ENCODE data around the gene ARHGEF17. TPM values are rescaled to one million over a fixed set of nuclear protein-coding genes. Genes with fewer than 3 reads are reported as not detected.

The ARHGEF17 gene
- polyA plus RNA-seq, 1 donor (not counting 4 experiments of a cell fraction or from before 2014, with no cell fraction given): 5.1 TPM

DNA sequence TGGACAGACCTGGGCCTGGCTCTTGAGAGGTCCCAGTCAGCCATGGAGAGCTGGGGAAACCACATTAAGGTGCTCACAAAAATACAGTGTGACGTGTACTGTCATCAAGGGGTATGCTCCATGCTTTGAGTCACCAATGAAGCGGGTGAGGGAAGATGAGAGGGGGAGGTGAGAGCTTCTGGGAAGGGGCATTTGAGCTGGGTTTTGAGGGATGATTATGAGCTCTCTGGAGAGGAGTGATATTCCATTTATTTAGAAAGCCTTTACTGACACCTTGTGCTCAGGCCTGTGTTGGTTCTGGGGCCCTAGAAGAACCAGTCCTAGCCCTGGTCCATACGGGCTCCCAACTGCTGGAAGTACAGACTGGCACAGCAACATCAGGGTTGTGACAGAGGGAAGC, 10.4 kb upstream of the ARHGEF17 start:
- dilution Hi-C loops (cut with MboI; ENCODE audit: extremely low pct_ligation_motif_present, low sequenced_read_pairs): no loop called here
- H4K20me1 ChIP-seq (ENCODE audit: control insufficient read depth, extremely low read depth, insufficient read depth, low read length): no peaks in the 10 kb centered on the region
- no peak overlapping the region for H3K4me3 ChIP-seq (ENCODE audit: control insufficient read depth in 2 of 3, extremely low read depth in 1 of 3, insufficient read depth in 2 of 3, low read depth in 1 of 3, low read length in 3 of 3)
- H3K36me3 ChIP-seq (ENCODE audit: control insufficient read depth in 2 of 2, extremely low read depth in 1 of 2, insufficient read depth in 2 of 2, low read length in 2 of 2): no peaks in the 10 kb centered on the region
- no peak overlapping the region for H3K4me2 ChIP-seq (ENCODE audit: control insufficient read depth, extremely low read depth, insufficient read depth, low read depth, low read length)
- H2AFZ ChIP-seq (ENCODE audit: control insufficient read depth, low read length): no peak overlapping the region
- H3K9me3 ChIP-seq (ENCODE audit: control insufficient read depth, low read depth, low read length): no peaks in the 10 kb centered on the region
- H3K27ac ChIP-seq (ENCODE audit: control insufficient read depth, insufficient read depth, low read length): no peak overlapping the region
- no peaks in the 10 kb centered on the region for H3K9me1 ChIP-seq (ENCODE audit: control insufficient read depth, extremely low read depth, insufficient read depth, low read length)
- TF ChIP-seq, protein P1, sequence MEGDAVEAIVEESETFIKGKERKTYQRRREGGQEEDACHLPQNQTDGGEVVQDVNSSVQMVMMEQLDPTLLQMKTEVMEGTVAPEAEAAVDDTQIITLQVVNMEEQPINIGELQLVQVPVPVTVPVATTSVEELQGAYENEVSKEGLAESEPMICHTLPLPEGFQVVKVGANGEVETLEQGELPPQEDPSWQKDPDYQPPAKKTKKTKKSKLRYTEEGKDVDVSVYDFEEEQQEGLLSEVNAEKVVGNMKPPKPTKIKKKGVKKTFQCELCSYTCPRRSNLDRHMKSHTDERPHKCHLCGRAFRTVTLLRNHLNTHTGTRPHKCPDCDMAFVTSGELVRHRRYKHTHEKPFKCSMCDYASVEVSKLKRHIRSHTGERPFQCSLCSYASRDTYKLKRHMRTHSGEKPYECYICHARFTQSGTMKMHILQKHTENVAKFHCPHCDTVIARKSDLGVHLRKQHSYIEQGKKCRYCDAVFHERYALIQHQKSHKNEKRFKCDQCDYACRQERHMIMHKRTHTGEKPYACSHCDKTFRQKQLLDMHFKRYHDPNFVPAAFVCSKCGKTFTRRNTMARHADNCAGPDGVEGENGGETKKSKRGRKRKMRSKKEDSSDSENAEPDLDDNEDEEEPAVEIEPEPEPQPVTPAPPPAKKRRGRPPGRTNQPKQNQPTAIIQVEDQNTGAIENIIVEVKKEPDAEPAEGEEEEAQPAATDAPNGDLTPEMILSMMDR (optimal IDR thresholded peaks at IDR 0.05 in 1 of 3, IDR thresholded peaks at IDR 0.05 in 1 of 3, conservative IDR thresholded peaks at IDR 0.05 in 1 of 3; ENCODE audit: extremely low read depth in 1 of 3, insufficient read depth in 2 of 3, low read length in 3 of 3): no peak
- no peak for TF ChIP-seq EZH2 (IDR thresholded peaks at IDR 0.05; ENCODE audit: low read length)
- no peak for DNase-seq (ENCODE audit: low read depth, low spot score)
- H3K4me1 ChIP-seq (ENCODE audit: control insufficient read depth, extremely low read depth, insufficient read depth, low read length): no peaks in the 10 kb centered on the region
- no peak overlapping the region for H3K9ac ChIP-seq (ENCODE audit: control insufficient read depth, extremely low read depth, insufficient read depth, low read length)
- H3K79me2 ChIP-seq (ENCODE audit: control insufficient read depth, insufficient read depth, low read length): no peaks in the 10 kb centered on the region
- no peak for FAIRE-seq
- H3K27me3 ChIP-seq (ENCODE audit: control insufficient read depth, extremely low read depth, insufficient read depth, low read length): peaks cover 10% of the 10 kb centered on the region

DNA sequence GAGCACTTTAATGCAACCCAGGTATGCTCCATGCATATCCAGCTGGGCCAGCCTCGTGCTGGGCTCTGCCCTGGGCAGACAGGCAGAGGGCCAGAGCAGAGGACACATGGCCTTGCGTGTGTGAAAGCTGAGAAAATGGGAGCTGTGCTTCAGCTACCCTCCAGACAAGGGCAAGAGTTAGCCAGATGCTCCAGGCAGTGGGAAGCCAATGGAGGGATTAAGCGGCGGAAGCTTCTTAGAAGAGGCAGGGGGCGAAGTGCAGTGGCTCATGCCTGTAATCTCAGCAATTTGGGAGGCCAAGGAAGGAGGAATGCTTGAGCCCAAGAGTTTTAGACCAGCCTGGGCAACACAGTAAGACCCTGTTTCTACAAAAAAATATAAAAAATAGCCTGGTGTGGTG, 9.8 kb upstream of the ARHGEF17 start:
- no peak overlapping the region for H3K27ac ChIP-seq (ENCODE audit: control insufficient read depth, insufficient read depth, low read length)
- H4K20me1 ChIP-seq (ENCODE audit: control insufficient read depth, extremely low read depth, insufficient read depth, low read length): no peaks in the 10 kb centered on the region
- no peak overlapping the region for H3K4me2 ChIP-seq (ENCODE audit: control insufficient read depth, extremely low read depth, insufficient read depth, low read depth, low read length)
- H3K36me3 ChIP-seq (ENCODE audit: control insufficient read depth in 2 of 2, extremely low read depth in 1 of 2, insufficient read depth in 2 of 2, low read length in 2 of 2): no peaks in the 10 kb centered on the region
- no peaks in the 10 kb centered on the region for H3K79me2 ChIP-seq (ENCODE audit: control insufficient read depth, insufficient read depth, low read length)
- H2AFZ ChIP-seq (ENCODE audit: control insufficient read depth, low read length): no peak overlapping the region
- DNase-seq (ENCODE audit: low read depth, low spot score) (no peak), FAIRE-seq (no peak)
- no peak for TF ChIP-seq EZH2 (IDR thresholded peaks at IDR 0.05; ENCODE audit: low read length)
- TF ChIP-seq, protein P1 (optimal IDR thresholded peaks at IDR 0.05 in 1 of 3, IDR thresholded peaks at IDR 0.05 in 1 of 3, conservative IDR thresholded peaks at IDR 0.05 in 1 of 3; ENCODE audit: extremely low read depth in 1 of 3, insufficient read depth in 2 of 3, low read length in 3 of 3): no peak
- H3K4me1 ChIP-seq (ENCODE audit: control insufficient read depth, extremely low read depth, insufficient read depth, low read length): no peaks in the 10 kb centered on the region
- peaks cover 10% of the 10 kb centered on the region for H3K27me3 ChIP-seq (ENCODE audit: control insufficient read depth, extremely low read depth, insufficient read depth, low read length)
- no peak overlapping the region for H3K4me3 ChIP-seq (ENCODE audit: control insufficient read depth in 2 of 3, extremely low read depth in 1 of 3, insufficient read depth in 2 of 3, low read depth in 1 of 3, low read length in 3 of 3)
- dilution Hi-C loops (cut with MboI; ENCODE audit: extremely low pct_ligation_motif_present, low sequenced_read_pairs): no loop called here
- H3K9ac ChIP-seq (ENCODE audit: control insufficient read depth, extremely low read depth, insufficient read depth, low read length): no peak overlapping the region
- no peaks in the 10 kb centered on the region for H3K9me1 ChIP-seq (ENCODE audit: control insufficient read depth, extremely low read depth, insufficient read depth, low read length)
- H3K9me3 ChIP-seq (ENCODE audit: control insufficient read depth, low read depth, low read length): no peaks in the 10 kb centered on the region

All from keratinocyte (primary cell).